Measurements from ENCODE around the gene GTPBP4.

GTPBP4 gene

DNA sequence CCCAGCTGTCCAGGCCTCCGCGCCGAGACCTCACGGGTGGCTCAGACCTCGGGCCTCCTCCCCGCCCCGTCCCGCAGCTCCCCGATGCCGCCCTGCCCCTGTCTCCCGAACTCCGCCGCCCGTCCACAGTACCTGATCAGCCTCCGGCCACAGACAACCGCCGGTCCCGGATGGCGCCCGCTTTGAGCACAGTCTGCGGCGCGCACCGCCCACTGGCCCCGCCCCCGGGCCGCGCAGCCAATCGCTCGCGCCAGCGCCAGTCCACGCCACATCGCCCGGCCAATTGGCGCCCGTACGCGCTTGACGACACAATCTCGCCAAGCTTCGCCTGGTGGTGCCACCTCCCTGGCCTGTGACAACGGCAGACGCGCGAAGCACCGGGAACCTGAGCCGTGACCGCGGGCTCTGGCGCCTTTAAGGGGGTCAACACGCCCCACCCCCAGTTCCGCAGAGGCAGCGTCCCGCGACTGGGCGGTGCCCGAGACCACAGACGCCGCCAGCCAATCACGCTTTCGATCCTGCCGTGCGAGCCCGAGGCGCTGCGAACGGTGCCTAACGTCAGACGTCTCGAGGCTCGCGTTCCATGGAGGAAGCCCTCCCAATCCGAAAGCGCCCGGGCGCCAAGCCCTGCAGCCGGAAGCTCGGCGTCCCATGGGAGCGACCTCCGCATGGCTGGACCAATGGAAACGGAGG, 60.6 kb downstream of the GTPBP4 start, which contains the start of gene IDI1:
TSS of gene IDI1 (minus strand) at position 388 of the 693 bp plus-strand sequence. CDS start at position 272, 116 bp downstream.
- Histone ChIP-seq H3K27me3 (ENCODE audit: insufficient read depth, low read depth, severe bottlenecking) (no peaks in the 10 kb centered on the region), H3K4me3 (ENCODE audit: low read depth, low read length) (peak within 1 kb of the TSS; percentile 63), H3K9me3 (ENCODE audit: severe bottlenecking) (no peaks in the 10 kb centered on the region), H3K36me3 (peaks cover 17% of the 10 kb centered on the region), H3K27ac (peak within 1 kb of the TSS; percentile 91)
- DNase-seq: peak; percentile 92
- TF ChIP-seq, protein P1, sequence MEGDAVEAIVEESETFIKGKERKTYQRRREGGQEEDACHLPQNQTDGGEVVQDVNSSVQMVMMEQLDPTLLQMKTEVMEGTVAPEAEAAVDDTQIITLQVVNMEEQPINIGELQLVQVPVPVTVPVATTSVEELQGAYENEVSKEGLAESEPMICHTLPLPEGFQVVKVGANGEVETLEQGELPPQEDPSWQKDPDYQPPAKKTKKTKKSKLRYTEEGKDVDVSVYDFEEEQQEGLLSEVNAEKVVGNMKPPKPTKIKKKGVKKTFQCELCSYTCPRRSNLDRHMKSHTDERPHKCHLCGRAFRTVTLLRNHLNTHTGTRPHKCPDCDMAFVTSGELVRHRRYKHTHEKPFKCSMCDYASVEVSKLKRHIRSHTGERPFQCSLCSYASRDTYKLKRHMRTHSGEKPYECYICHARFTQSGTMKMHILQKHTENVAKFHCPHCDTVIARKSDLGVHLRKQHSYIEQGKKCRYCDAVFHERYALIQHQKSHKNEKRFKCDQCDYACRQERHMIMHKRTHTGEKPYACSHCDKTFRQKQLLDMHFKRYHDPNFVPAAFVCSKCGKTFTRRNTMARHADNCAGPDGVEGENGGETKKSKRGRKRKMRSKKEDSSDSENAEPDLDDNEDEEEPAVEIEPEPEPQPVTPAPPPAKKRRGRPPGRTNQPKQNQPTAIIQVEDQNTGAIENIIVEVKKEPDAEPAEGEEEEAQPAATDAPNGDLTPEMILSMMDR (IDR thresholded peaks at IDR 0.05; ENCODE audit: low read depth, low read length): no peak

- H3K4me3 ChIP-seq (ENCODE audit: low read depth, low read length): peak overlapping the region; percentile 63
- peaks cover 14% of the 10 kb centered on the region for H3K36me3 ChIP-seq
- H3K9me3 ChIP-seq (ENCODE audit: severe bottlenecking): no peaks in the 10 kb centered on the region
- peak; percentile 30 for DNase-seq
- H3K27ac ChIP-seq: peak overlapping the region; percentile 91
- TF ChIP-seq, protein P1 (IDR thresholded peaks at IDR 0.05; ENCODE audit: low read depth, low read length): no peak
- no peaks in the 10 kb centered on the region for H3K27me3 ChIP-seq (ENCODE audit: insufficient read depth, low read depth, severe bottlenecking)
Observed at GRCh38 chr10:1049425-1049958, 61.3 kb downstream of the GTPBP4 start.

DNA sequence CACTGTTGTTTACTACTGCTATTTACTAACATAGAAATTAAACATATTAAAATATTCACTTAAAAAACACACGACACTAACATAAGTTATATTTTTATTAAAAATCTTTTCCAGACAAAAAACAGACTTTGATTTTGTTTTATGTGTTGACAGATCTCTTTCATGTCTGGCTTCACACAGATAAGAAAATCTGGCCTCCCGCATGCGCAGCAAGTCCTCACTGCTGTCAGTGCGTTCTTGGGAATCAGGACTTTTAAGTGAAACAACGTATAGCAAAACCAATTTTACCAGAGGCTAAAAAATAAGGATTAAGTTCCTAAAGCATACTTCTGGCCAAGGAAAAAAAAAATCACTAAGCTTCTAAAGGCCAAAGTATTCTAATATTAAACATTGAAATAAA, 61.9 kb downstream of the GTPBP4 start:
- H3K36me3 ChIP-seq: peaks cover 17% of the 10 kb centered on the region
- peak overlapping the region; percentile 91 for H3K27ac ChIP-seq
- H3K9me3 ChIP-seq (ENCODE audit: severe bottlenecking): no peaks in the 10 kb centered on the region
- H3K27me3 ChIP-seq (ENCODE audit: insufficient read depth, low read depth, severe bottlenecking): no peaks in the 10 kb centered on the region
- peak overlapping the region; percentile 63 for H3K4me3 ChIP-seq (ENCODE audit: low read depth, low read length)
- TF ChIP-seq, protein P1 (IDR thresholded peaks at IDR 0.05; ENCODE audit: low read depth, low read length): no peak
- no peak for DNase-seq

DNA sequence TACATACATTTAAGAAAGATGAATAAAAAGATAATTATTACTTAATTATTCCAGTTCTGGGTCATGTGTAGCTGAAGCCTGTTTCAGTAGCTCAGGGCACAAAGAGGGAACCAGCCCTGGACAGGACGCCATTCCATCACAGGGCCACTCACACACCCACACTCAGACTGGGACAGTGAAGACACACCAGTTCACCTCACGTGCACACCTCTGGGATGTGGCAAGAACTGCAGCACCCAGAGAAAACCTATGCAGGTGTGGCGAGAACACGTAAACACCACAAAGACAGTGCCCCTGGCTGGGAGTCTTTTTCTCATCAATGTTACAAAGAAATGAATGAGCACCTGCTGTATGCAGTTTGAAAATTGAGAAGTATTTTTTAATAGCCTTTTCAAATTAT, 62.3 kb downstream of the GTPBP4 start:
- TF ChIP-seq, protein P1 (IDR thresholded peaks at IDR 0.05; ENCODE audit: low read depth, low read length): no peak
- Histone ChIP-seq H3K27ac (no peak overlapping the region), H3K36me3 (peaks cover 15% of the 10 kb centered on the region), H3K27me3 (ENCODE audit: insufficient read depth, low read depth, severe bottlenecking) (no peaks in the 10 kb centered on the region), H3K4me3 (ENCODE audit: low read depth, low read length) (peak overlapping the region; percentile 63), H3K9me3 (ENCODE audit: severe bottlenecking) (no peaks in the 10 kb centered on the region)
- no peak for DNase-seq

GRCh38 chr10:1054684-1055083, 66.5 kb downstream of the GTPBP4 start:
- no peaks in the 10 kb centered on the region for H3K27me3 ChIP-seq (ENCODE audit: insufficient read depth, low read depth, severe bottlenecking)
- H3K9me3 ChIP-seq (ENCODE audit: severe bottlenecking): no peaks in the 10 kb centered on the region
- peaks cover 11% of the 10 kb centered on the region for H3K36me3 ChIP-seq
- no peak overlapping the region for H3K4me3 ChIP-seq (ENCODE audit: low read depth, low read length)
- H3K27ac ChIP-seq: no peak overlapping the region
- no peak for DNase-seq
- TF ChIP-seq, protein P1 (IDR thresholded peaks at IDR 0.05; ENCODE audit: low read depth, low read length): no peak

All from WERI-Rb-1 (cell line).